ENCODE measurements around the gene ZDHHC16.
"Not testable (repeated sequence)": the region's sequence is repeated elsewhere in the genome, so short reads cannot be mapped to it uniquely, and the experiment has no call there.

Gene ZDHHC16

DNA sequence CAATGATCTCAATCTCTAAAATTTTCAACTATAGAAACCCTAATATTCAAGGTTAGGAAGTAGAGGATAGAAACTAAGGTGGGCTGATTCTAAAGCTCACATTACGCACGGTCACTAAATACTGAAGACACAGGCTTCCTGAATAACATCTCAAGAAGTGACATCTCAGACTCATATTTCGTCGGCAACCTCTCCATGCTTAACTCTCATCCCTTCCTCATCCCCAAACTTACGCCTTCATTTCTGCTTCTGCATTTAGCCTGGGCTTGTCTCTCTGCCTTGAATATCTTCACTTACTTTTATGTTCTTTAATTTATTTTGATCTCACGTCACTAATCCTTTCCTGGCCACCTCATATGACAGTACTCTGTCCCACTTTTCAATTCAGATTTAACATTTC is 10.8 kb upstream of the ZDHHC16 start:
- DNase-seq: no peak

DNA sequence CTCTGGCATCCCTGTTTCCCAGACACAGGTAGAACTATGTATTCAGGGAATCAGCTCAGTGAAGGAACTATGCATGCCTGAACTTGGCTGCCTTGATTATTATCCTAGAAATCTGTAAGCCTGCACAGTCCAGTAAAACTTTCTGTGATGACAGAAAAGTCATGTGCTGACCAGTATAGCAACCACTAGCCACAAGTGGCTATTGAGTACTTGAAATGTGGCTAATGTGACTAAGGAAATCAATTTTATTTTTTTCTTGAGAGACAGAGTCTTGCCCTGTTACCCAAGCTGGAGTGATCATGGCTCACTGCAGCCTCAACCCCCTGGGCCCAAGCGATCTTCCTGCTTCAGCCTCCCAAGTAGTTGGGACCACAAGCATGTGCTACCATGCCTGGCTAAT is 3.7 kb upstream of the ZDHHC16 start:
- no peak for DNase-seq

DNA sequence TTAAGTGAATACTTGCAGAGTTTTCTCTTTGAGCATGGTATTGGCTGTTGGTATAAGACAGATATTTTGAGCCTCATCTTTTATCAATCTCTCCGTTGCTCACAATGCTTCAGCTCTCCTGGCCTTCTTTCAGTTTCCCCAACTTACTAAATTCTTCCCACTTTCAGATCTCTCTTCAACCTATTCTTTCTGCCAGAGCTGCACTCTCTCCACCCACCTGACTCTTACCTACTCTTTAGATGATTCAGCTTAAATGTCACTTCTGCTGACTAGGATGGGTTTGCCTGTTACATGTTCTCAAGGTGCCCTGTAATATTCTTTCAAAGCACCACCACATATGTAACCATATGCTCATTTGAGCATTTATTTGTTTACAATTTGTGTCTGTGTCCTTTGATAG is 1.8 kb upstream of the ZDHHC16 start:
- DNase-seq: no peak

DNA sequence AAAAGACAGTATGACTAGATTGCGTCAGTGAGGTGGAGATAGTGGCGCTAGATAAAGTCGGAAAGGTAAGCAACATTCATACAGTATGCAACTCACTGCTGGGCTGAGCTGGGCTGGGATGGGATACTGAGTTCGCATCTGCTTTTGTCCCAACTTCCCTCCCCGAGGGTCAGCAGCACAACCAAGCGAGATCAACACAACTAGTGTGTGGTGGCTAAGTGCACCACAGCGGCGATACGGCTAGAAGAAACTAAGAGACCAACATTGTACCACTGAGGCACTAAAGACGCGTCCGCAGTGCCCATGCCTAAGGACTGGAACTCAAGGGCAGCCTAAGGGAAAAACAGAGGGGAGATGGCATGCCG is 636 bp upstream of the ZDHHC16 start:
- no peak for DNase-seq

- no peak for DNase-seq
Observed at GRCh38 chr10:97450828-97451227, 4.9 kb downstream of the ZDHHC16 start.

DNA sequence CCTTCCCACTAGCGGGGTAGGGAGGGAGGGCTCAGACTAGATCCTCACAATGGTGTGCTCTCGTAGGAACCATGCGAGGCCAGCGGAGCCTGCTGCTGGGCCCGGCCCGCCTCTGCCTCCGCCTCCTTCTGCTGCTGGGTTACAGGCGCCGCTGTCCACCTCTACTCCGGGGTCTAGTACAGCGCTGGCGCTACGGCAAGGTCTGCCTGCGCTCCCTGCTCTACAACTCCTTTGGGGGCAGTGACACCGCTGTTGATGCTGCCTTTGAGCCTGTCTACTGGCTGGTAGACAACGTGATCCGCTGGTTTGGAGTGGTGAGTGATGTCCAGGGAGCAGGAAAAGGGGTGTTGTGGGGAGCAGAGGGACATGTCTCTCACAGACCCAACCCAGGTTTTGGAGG is 5.6 kb downstream of the ZDHHC16 start:
- no peak for DNase-seq

GRCh38 chr10:97452352-97452751 is 6.4 kb downstream of the ZDHHC16 start:
- no peak for DNase-seq

DNA sequence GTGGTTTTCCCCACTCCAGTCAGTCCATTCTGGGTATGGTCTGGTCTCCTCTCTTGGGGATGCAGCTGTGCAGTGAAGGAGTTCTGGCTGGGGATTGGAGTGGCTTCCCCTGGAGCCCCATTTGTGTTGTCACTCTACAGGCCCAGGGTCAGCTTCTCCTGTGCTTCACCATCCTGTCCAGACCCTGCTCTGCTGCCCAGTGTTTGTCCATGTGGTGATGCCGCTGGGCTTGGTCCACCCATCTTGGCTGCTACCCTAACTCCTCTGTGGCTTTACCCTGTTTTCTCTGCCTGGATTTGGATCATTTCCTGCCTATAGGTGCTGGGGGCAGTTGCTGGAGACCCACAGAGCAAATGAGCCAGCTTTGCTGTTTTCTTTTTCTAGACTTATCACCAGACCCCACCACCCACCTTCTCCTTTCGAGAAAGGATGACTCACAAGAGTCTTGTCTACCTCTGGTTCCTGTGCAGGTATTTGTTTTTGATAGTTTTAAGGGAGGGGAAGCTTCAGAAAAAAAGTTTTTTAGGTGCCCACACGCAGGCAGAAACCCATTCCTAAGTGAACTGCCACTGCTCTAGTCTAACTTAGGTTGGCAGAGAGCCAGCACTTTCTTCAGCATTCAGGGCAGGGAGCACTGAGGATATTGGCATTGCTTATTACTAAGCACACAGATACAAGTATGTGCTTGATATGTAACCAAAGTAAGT is 8.5 kb downstream of the ZDHHC16 start:
- DNase-seq: no peak

- DNase-seq: no peak
Observed at GRCh38 chr10:97456034-97456685, 10.2 kb downstream of the ZDHHC16 start.

- no peak for DNase-seq
Observed at GRCh38 chr10:97456686-97457065, 10.7 kb downstream of the ZDHHC16 start.

DNA sequence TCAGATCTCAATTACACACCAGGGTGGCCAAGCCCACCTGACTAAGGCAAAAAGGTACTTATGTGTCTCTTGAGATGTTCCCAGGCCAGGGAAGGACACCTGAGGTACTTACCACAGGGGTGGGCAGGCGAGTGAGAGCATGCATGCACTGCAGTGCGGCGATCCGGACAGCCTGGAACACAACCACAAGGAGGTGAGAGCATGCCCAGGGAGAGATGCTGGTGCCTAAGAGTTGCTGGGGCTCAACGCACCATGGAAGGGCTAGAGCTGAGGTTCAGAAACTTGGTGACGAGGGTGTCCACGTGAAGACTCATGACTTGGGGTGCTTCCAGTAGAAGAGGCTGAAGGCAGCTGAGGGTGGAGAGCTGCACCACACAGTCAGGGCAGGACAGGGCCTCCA is 13.1 kb downstream of the ZDHHC16 start:
- DNase-seq: no peak

GRCh38 chr10:97459933-97460332 is 14.0 kb downstream of the ZDHHC16 start:
- no peak for DNase-seq

DNA sequence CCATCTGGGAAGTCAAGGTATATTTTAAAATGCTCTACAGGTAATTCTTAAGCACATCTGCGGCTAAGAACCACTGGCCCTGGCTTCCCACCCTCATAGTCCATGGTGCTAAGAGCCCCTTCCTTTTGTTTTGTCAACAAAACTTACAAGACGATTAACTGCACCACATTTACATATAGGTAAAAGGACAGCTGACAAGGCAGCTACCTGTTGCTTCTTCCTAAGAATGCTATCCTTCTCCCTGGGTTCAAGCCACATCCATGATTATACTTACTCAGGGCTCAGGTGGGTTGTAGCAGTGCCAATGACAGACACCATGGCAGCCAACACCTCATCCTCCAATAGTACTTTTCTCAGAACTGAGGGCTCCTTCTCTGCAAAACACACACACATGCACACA is 16.3 kb downstream of the ZDHHC16 start:
- DNase-seq: no peak

DNA sequence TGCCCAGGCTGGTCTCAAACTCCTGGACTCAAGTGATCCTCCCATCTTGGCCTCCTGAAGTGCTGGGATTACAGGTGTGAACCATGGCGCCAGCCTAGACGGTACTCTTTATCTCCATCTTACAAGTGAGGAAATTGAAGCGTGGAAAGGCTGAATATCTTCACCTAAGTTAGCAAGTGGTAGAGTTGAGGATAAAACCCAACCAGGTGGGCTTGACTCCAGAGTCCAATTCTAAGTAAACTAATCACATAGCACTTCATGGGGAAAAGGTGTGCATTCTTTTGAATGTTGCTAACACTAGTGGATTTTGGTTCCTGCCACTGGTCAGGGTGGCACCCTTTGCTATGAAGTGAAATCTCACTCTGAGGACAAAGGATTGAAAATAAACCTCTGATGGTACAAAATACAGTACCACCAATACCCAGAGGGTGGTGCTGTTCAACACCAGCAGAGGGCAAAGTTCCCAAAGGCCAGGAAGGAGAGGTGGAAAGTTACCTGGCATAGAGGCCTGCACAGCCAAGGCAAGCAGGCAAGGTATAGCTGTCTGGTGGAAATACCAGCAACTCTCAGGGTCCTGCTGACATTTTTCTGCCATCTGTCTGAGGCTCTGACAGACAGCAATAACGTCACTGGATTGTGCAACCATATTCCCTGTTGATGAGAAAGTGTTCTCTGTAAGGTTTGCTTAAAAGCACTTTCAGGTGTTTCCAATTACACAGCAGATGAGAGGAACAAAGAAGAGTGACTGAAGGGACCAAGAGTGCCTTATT is 17.6 kb downstream of the ZDHHC16 start:
- DNase-seq: no peak

GRCh38 chr10:97464226-97464625 is 18.3 kb downstream of the ZDHHC16 start:
- no peak for DNase-seq

- DNase-seq: no peak
Observed at GRCh38 chr10:97465982-97466381, 20.0 kb downstream of the ZDHHC16 start.

- DNase-seq: no peak
Observed at GRCh38 chr10:97466755-97467154, 20.8 kb downstream of the ZDHHC16 start.

GRCh38 chr10:97468162-97468561 is 22.2 kb downstream of the ZDHHC16 start:
- DNase-seq: no peak

GRCh38 chr10:97468781-97469180 is 22.8 kb downstream of the ZDHHC16 start:
- DNase-seq: not testable (repeated sequence)

DNA sequence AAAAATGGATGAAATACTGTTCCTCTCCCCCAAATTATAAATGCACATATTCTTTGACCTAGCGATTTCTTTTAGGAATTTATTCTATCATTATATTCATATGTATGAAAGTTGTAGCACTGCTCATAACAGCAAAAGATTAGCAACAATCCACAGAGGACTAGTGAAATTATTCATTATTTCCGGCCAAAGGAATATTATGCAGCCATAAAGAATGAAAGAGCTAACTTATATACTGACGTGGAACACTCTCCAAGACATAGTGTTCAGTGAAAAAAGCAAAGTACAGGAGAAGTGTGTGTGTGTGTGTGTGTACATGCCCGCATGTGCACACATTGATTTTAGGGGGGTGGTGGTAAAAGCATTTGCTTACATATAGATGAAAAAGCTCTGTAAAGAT is 28.9 kb downstream of the ZDHHC16 start:
- no peak for DNase-seq

DNA sequence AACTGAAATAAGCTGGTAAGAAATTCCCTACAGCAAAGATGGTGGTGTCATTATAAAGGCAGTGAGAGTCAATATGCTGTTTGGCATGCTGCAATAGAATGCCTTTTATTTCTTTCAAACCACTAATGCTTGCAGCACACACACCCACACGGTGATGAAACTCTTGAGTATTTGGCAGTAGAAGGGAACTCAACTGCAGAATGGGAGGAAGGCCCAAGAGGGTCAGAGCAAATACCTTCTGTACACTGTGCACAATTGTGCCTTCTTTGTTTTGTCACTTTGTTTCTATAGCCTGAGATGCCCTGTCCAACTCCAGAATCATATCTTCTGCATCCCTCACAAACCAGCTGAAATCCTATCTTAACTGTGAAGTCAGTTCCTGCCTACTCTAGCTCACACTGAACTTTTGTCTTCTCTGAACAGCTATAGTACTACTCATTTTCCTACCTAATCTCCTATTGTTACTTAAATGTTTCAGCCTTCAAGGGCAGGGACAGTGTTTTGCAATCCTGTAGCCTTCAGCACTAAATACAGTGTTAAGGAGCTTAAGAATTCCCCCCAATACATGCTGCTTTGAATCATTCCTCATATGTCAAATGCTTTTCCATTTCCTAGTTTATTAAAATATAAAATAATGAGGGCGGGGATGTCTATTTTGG is 30.1 kb downstream of the ZDHHC16 start:
- DNase-seq: no peak

DNA sequence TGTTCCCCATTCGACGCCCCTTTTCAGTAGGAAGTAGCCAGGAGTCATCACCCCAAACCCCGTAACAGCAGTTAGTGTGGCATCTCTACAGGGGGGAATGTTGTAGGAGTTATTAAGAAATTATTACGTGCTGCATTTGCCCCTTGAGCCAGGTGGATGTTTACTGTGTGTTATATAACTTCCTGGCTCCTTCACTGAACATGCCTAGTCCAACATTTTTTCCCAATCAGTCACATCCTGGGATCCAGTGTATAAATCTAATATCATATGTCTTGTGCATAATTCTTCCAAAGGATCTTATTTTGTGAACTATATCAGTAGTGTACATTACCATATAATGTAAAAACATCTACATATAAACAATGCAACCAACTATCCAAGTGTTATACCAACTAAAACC is 33.4 kb downstream of the ZDHHC16 start:
- DNase-seq: not testable (repeated sequence)

DNA sequence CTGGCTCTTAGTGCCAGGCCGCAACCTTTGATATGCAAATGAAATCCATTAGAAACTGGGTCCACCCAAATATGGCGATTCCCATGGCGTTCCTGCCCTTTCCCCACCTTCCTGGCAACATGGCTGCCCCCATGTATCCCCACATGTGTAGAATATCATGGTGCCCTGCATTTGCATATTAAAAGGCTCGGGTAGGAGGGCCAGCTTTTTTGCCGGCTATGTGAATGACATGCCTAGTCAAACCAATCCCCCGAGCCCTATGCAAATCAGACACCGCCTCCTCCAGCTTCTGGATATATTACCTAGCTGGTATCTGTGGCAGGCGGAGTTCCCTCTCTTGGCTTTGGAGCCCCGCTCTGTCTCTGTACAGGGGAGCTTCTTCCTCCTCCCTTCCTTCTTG is 34.0 kb downstream of the ZDHHC16 start:
- DNase-seq: no peak

GRCh38 chr10:97481071-97481470 is 35.1 kb downstream of the ZDHHC16 start:
- no peak for DNase-seq

Measured in NCI-H1417 treated with DMSO at 0.1 percent for 48 hours (cell line).